Stomach (tissue), 9 donors: Measurements from ENCODE around the gene TTN. TPM values are rescaled to one million over a fixed set of nuclear protein-coding genes. Genes with fewer than 3 reads are reported as not detected.

Experiments
- DNase-seq, 2 donors: peaks; one replicate each; pipeline versions ENCODE4 v3.0.0 to v3.0.0-alpha.2; 2013 to 2019
- H3K27ac ChIP-seq, 5 donors: fragments of 200-600 bp in 4 of 5; sonication (generic) in 4 of 5; one replicate each; pipeline ENCODE4 v1.5.1; 2013 to 2019; ENCODE audit warnings: mild to moderate bottlenecking in 1 of 5, moderate library complexity in 1 of 5
- H3K27me3 ChIP-seq, 3 donors: fragments of 200-600 bp; sonication (generic); one replicate each; pipeline ENCODE4 v1.5.1; 2017 to 2019; ENCODE audit warnings: mixed run types in 1 of 3
- H3K36me3 ChIP-seq, 4 donors: fragments of 200-600 bp; sonication (generic); 1 replicate in 3 of 4; 2 replicates in 1 of 4; pipeline ENCODE4 v1.5.1; 2016 to 2019
- H3K4me1 ChIP-seq, 4 donors: fragments of 200-600 bp; sonication (generic); one replicate each; pipeline ENCODE4 v1.5.1; 2016 to 2019
- H3K4me3 ChIP-seq, 4 donors: fragments of 200-600 bp; sonication (generic) in 3 of 4; one replicate each; pipeline ENCODE4 v1.5.1; 2016 to 2019; ENCODE audit warnings: mild to moderate bottlenecking in 1 of 4
- H3K9me3 ChIP-seq, 4 donors: fragments of 200-600 bp; sonication (generic); one replicate each; pipeline ENCODE4 v1.5.1; 2016 to 2019
- EP300 ChIP-seq: sonication (generic); formaldehyde crosslinking; IDR thresholded peaks from one replicate; pipeline ENCODE4 v1.6.1; 2017; ENCODE audit warnings: antibody characterized with exemption
- POLR2A ChIP-seq, 4 donors: fragments of 450-650 bp; IDR thresholded peaks; one replicate each; pipeline ENCODE4 v1.6.1; 2016; ENCODE audit warnings: antibody characterized with exemption in 4 of 4, control low read depth in 2 of 4, mild to moderate bottlenecking in 1 of 4, moderate library complexity in 1 of 4
- POLR2AphosphoS5 ChIP-seq, 3 donors: sonication (generic); formaldehyde crosslinking; IDR thresholded peaks; one replicate each; pipeline ENCODE4 v1.6.1; 2016; ENCODE audit warnings: antibody characterized with exemption in 3 of 3
- WGBS, 5 donors: extraction: QIAGEN DNeasy Blood & Tissue Kit in 3 of 5; methylation state at CpG; one replicate each; pipeline versions ENCODE4 v1.1.5 to v1.1.7; 2013 to 2018; 5-methylcytosine and 5-hydroxymethylcytosine counted together
- intact Hi-C: fragments of 100-400 bp; cut with DNase I; formaldehyde crosslinking; loops from one replicate; pipeline ENCODE4 v1.15.1; 2023; ENCODE audit warnings: low total_unique reads
- polyA plus RNA-seq, 3 donors: library from polyadenylated mRNA; stranded (reverse); fragments of 200-250 nt; gene quantifications; one replicate each; pipeline ENCODE4 v1.2.3, GENCODE V29; 2013
- total RNA-seq, 5 donors: library from RNA; depleted of rRNA; stranded (reverse); fragments of >200 nt; gene quantifications; one replicate each; pipeline versions ENCODE4 v1.1.0 to v1.2.3, GENCODE V29; 2014 to 2016
- TF ChIP-seq, protein P1 (sequence below), 7 experiments: fragments of 450-650 bp in 4 of 7; fragments of 200-600 bp in 3 of 7; sonication (generic) in 3 of 7; IDR thresholded peaks; one replicate each; pipeline ENCODE4 v1.5.1; 2016 to 2019; ENCODE audit warnings: antibody characterized with exemption in 7 of 7, control low read depth in 2 of 7, mild to moderate bottlenecking in 1 of 7
- donor health status: healthy with polysubstance abuse.
- donor health status: Bipolar disorder and iron deficiency.
- donor health status: healthy.

TTN gene
- total and polyA plus RNA-seq, 8 donors, result 0.03 to 12.8 (median 2.2) TPM

DNA sequence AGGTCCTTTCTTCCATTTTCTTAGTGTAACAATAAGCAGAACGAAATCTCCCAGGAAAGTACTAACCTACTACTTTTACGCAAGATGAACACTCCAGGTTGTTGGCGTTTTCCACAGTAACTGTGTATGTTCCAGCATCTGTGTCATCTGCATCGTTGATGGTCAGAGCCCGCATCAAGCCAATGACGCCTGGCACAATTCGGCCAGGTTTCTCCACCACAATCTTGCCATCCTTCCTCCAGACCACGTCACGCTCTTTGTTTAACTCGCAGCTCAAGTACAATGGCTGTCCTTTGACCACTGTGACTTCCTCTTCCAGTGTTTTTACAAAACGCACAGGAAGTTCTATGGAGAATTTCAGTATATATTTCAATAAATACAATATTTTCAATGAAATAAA is 171.3 kb downstream of the TTN start:
- Histone ChIP-seq H3K9me3 (no peaks in the 10 kb centered on the region), H3K27ac (no peak overlapping the region), H3K36me3 (peaks cover 0 to 5% (median 0%) of the 10 kb centered on the region in 4 donors), H3K4me3 (no peak overlapping the region), H3K4me1 (no peaks in the 10 kb centered on the region), H3K27me3 (no peaks in the 10 kb centered on the region)
- no peak for TF ChIP-seq POLR2AphosphoS5 (IDR thresholded peaks at IDR 0.05)
- no peak for TF ChIP-seq POLR2A (IDR thresholded peaks at IDR 0.05)
- TF ChIP-seq, protein P1, sequence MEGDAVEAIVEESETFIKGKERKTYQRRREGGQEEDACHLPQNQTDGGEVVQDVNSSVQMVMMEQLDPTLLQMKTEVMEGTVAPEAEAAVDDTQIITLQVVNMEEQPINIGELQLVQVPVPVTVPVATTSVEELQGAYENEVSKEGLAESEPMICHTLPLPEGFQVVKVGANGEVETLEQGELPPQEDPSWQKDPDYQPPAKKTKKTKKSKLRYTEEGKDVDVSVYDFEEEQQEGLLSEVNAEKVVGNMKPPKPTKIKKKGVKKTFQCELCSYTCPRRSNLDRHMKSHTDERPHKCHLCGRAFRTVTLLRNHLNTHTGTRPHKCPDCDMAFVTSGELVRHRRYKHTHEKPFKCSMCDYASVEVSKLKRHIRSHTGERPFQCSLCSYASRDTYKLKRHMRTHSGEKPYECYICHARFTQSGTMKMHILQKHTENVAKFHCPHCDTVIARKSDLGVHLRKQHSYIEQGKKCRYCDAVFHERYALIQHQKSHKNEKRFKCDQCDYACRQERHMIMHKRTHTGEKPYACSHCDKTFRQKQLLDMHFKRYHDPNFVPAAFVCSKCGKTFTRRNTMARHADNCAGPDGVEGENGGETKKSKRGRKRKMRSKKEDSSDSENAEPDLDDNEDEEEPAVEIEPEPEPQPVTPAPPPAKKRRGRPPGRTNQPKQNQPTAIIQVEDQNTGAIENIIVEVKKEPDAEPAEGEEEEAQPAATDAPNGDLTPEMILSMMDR (IDR thresholded peaks at IDR 0.05), result no peak
- DNase-seq, result no peak
- intact Hi-C loops, result no loop called here
- 92 to 97% (median 95%) methylated on average over 11 of the region's 11 CpGs for WGBS, 5 donors

DNA sequence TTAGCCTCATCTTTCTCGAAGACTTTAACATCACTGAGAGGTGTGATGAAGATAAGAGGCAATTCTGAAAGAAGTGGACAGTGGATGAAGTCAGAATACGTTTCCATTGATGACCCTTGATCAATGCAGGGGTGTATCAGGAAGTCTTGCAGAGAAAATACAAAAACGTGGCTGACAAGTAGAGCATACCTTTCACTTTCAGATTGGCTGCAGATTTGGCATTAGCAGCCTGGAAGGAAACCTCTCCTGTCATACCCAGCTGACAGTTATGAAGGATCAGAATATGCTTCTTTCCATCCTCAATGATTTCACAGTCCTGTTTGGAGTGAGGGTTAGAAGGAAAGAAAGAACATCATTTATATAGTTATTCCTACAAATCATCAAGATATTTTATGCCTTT is 174.5 kb downstream of the TTN start:
- intact Hi-C loops, result no loop called here
- no peaks in the 10 kb centered on the region for H3K27me3 ChIP-seq
- H3K4me3 ChIP-seq, result no peak overlapping the region
- TF ChIP-seq EP300 (no peak), POLR2AphosphoS5 (IDR thresholded peaks at IDR 0.05) (no peak), POLR2A (IDR thresholded peaks at IDR 0.05) (no peak)
- TF ChIP-seq, protein P1 (IDR thresholded peaks at IDR 0.05), result no peak
- no peaks in the 10 kb centered on the region for H3K9me3 ChIP-seq
- H3K36me3 ChIP-seq, result peaks cover 0 to 5% (median 0%) of the 10 kb centered on the region in 4 donors
- no peak overlapping the region for H3K27ac ChIP-seq
- WGBS, 5 donors, result 50 to 59% (median 56%) methylated on average over 3 of the region's 3 CpGs
- no peak for DNase-seq
- no peaks in the 10 kb centered on the region for H3K4me1 ChIP-seq

DNA sequence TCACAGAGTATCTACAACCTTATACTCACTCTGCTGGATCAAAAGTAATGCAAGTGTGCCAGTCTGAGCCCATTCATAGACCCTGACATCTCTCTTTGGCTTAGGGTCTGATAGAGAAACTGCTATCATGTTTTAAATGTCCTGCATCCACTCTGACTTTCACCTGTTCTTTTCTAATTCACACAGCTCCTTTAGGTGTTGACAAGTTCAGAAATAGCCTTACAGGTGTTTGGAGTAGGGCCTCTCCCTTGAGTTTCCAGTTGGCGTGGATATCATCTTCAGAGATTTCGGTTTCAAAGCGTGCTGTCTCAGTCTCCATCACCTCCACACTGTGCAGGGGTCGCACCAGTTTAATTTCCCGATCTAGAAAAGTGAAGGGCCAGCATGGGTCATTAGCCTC is 176.6 kb downstream of the TTN start:
- H3K4me1 ChIP-seq, result no peaks in the 10 kb centered on the region
- no peaks in the 10 kb centered on the region for H3K36me3 ChIP-seq
- H3K4me3 ChIP-seq, result no peak overlapping the region
- TF ChIP-seq POLR2AphosphoS5 (IDR thresholded peaks at IDR 0.05) (no peak), EP300 (no peak), POLR2A (IDR thresholded peaks at IDR 0.05) (no peak)
- TF ChIP-seq, protein P1 (IDR thresholded peaks at IDR 0.05), result no peak
- no peak overlapping the region for H3K27ac ChIP-seq
- H3K9me3 ChIP-seq, result no peaks in the 10 kb centered on the region
- no peak for DNase-seq
- intact Hi-C loops, result no loop called here
- no peaks in the 10 kb centered on the region for H3K27me3 ChIP-seq
- WGBS, 5 donors, result 92 to 100% (median 97%) methylated on average over 5 of the region's 5 CpGs

DNA sequence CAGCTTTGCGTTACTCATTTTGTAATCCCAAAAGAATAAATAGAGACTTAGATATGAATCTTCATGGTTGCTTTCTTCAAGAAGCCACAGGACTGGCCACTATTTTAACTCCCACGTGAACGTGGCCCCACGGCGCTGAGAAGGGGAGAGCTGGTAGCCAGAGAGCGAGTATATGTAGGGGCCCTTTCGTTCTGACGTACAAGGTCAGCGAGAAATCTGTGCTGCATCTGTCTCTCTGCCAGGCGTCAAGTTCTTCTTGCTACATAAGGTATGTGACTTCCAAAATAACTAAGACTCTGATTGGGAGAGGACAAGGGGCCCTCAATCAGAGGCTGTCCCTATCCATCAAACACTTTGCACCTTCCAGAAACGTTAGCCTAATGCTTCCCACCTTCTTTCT is 177.8 kb downstream of the TTN start:
- H3K9me3 ChIP-seq, result no peaks in the 10 kb centered on the region
- H3K27me3 ChIP-seq, result no peaks in the 10 kb centered on the region
- no peaks in the 10 kb centered on the region for H3K36me3 ChIP-seq
- no peak for DNase-seq
- TF ChIP-seq POLR2A (IDR thresholded peaks at IDR 0.05) (no peak), EP300 (no peak), POLR2AphosphoS5 (IDR thresholded peaks at IDR 0.05) (no peak)
- TF ChIP-seq, protein P1 (IDR thresholded peaks at IDR 0.05), result no peak
- intact Hi-C loops, result no loop called here
- WGBS, 5 donors, result 87 to 91% (median 89%) methylated on average over 11 of the region's 11 CpGs
- no peak overlapping the region for H3K4me3 ChIP-seq
- H3K27ac ChIP-seq, result no peak overlapping the region
- no peaks in the 10 kb centered on the region for H3K4me1 ChIP-seq
